ENCODE measurements around the gene CACNA1C. TPM values are rescaled to one million over a fixed set of nuclear protein-coding genes. Genes with fewer than 3 reads are reported as not detected.

CACNA1C gene
- total RNA-seq, 1 donor from 2014 or later: 0.42 TPM

DNA sequence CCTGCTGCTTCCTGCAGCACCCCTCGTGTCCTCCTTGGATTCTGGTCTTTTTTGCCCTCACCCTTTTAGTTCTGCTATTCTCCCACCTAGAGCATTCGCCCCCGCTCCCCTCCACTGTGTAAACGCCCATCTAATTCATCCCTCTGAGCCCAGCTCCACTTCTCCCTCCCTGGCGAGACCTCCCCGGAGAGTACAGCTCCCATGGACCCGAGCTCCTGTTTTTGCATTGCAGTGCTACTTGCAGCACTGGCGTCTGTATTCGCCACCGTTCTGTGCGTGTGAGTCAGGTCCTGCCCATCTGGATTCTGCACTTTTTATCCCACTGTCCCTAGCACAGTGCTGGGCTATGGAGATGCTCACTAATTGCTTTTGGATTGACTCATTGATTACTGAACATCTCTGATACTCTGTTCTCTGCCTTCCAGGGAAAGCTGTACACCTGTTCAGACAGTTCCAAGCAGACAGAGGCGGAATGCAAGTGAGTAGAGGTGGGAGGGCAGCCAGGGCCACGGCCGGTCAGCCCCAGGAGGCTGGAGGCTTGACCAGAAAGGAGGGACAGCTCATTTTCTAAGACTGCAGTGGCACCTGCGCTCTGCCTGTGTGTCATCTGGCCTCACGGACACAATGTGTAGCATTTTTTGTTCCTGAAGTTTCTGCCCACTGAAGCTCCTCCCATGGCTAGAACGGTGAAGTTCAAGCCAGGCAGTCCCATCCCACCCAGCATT is 553.6 kb downstream of the CACNA1C start:
- intact Hi-C loops (cut with micrococcal nuclease): no loop called here

DNA sequence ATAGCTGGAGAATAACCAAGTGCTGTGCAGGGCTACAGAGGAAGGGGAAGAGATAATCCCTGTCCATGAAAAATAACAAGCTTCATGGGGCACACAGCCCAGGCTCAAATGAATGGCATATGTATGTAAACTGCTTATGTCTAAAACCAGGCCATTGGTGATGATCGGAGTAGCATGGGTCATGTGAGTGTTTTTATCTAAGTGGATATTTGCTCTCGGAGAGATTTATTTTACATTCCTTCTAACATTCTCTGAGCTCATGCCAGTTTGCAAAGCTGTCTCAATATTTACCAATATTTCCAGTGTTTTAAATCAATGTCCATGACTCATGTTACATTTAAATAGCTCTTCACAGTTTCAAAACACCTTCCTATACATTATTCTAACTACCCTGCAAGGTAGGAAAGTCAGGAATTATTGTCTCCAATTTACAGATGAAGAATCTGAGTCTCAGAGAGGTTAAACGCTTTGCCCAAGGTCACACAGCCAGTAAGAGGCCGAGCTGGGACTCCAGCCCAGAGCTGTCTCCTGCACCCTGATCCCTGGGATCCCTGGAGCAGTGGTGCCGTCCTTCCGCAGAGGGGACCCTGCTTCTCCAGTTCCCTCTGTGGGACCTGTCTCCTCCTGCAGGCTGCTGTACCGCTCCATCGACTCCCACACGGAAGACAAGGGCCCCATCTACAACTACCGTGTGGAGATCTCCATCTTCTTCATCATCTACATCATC is 555.3 kb downstream of the CACNA1C start:
- intact Hi-C loops (cut with micrococcal nuclease): no loop called here

DNA sequence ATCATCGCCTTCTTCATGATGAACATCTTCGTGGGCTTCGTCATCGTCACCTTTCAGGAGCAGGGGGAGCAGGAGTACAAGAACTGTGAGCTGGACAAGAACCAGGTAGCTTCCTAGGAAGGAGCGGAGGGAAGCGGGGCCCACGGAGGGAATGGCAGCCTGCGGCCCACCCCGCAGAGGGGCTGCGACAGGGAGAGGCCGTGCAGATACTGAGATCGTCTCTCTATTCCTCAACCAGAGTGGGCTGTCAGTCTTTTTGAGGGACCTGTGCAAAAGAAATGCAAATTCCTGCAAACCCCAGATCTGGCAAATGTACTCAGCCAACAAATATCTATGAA is 555.8 kb downstream of the CACNA1C start:
- intact Hi-C loops (cut with micrococcal nuclease): no loop called here

DNA sequence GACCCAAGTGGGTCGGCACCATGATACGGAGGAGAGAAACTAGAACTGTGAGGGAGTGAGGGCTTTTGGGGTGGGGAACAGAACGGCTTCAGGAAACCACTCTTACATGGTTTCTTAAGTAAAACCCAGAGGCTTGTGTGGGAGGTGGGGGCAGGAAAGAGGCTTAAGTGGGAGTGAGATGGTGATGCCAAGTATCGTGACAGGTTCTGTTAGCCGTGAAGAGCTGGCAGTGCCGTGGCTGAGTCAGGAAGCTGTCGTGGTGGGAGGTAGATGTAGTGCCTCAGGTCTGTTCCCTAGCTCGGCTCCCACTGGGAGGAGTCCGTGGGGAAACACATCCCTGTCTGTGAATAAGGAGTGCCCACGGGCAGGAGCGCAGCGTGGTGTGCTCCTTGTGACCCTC is 556.2 kb downstream of the CACNA1C start:
- intact Hi-C loops (cut with micrococcal nuclease): no loop called here

DNA sequence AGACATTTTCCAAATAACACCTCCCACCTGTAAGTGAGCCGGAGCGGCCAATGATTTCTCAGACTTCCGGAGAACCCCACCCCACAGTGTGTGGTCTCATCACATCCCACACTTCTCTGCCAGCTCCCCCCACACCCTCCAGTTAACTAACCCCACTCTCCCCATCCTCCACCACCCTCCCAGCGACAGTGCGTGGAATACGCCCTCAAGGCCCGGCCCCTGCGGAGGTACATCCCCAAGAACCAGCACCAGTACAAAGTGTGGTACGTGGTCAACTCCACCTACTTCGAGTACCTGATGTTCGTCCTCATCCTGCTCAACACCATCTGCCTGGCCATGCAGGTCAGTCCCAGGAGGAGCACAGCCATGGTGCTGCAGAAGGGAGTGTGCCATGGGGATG is 557.6 kb downstream of the CACNA1C start:
- intact Hi-C loops (cut with micrococcal nuclease): no loop called here

DNA sequence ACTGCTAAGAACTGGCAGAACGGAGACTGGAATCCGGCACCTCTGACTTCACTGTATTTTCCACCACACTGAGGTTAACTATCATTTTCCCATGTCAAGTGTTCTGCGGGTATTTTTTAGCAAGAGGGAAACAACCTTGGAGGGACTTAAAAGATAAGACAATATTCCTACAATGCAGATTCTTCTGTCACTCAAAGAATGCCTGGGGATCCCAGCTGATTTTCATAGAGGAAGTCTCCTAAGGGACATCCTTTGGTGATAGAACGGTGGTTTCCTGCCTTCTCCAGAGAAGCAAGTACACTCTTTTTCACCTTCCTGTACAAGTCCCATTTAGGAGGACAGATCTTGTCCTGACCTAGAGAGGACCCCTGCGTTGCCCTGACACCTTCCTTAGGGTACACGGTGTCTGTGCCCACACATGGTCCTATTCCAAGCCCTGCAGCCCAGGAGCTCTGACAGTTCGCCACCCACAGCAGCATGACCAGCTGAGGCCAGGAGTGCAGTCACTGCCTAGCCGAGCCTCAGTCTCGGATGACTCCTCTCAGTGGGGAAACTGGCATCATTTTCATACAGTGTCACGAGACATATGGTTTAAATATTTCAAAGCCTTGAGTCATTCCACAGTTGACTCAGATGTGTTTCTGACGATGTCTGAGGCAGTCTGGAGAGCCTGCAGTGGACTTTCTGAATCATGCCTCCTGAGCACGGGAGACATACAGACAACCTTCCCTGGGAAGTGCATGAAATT is 560.7 kb downstream of the CACNA1C start:
- intact Hi-C loops (cut with micrococcal nuclease): no loop called here

DNA sequence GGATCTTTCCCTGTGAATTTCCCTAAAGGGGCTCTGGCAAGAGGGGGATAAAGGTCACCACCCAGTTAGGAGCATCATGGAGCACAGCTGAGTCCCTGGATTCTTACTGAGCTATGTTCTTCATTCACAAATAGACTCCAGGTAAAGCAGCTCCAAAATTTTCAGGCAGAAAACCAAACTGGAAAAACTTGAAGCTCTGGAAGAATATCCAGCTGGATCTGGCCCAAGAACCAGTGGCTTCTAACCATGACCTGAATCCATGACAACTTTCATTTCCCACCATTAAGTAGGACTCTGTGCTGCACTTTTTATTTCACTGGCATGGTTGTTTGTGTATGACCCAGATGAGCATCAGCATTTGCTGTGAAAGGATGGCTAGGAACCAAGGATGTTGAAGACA is 561.6 kb downstream of the CACNA1C start:
- intact Hi-C loops (cut with micrococcal nuclease): no loop called here

DNA sequence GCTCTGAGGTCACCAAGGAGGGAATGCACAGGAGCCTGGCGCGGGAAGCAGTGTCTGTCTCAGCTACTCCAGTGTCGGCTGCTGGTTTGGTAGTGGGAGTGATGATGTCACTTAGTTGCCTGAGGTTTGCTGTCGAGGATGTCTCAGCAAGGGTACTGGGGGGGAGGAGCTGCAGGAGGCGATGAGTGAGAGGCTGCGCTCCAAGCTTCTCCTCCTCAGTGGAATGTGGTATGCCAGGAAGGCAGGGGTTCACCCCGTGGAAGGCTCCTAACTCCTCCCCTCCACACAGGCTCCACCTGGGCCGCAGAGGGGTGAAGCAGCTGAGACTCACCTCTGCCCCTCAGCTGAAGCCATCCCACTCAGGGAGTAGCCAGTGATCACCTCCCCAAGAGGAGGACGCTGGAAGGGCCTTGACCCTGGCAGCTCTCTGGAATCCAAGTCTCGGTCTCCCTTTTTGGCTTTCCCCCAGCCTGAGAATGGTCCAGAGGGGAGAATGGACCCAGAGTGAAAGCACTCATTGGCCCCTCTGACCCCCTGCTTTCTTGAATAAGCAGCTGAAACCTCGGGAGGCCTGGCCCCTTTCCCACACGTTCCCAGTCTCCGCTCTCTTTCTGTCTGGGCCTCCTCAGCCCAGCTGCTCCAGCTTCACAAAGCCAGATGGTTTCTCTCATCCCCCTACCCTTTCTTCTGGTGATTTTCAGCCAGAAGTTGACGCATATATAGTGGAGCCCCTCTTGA is 563.0 kb downstream of the CACNA1C start:
- intact Hi-C loops (cut with micrococcal nuclease): no loop called here

DNA sequence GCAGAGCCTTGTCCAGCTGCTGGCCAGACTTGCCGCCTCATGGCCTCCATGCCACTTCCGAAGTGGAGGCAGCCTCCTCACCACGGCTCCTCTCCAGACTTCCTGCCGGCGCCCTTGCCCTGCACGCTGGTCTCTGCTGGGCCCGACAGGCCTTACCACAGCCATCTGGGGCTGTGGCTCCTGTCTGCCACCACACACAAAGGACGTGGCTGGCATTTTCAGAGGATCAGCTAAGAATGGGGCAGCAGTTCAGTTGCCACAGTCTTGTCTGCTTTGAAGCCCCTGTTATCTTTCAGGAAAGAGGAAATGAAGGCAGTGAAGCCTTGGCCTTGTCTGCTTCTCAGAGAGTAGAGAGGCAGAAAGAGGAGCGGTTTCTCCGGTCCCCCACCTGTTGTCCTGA is 564.0 kb downstream of the CACNA1C start:
- intact Hi-C loops (cut with micrococcal nuclease): no loop called here

DNA sequence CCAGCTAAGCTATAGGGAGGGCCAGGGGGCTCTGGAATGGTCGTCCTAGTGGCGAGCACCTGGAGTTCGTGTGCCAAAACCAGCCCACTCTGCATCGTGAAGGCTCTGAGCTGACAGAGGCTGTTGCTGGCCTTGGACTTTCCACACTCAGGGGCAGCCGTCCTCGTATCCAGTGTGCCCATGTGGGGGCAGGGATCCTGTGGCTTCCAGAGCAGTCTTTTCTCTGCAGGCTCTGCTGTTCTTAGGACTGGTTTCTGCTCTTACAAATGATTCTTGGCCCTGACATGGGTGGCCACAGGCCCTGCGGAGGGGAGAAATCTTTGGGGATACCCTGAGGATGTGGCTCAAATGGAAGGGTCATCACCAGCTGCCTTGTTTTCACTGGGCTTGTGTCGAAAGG is 564.6 kb downstream of the CACNA1C start:
- intact Hi-C loops (cut with micrococcal nuclease): no loop called here

DNA sequence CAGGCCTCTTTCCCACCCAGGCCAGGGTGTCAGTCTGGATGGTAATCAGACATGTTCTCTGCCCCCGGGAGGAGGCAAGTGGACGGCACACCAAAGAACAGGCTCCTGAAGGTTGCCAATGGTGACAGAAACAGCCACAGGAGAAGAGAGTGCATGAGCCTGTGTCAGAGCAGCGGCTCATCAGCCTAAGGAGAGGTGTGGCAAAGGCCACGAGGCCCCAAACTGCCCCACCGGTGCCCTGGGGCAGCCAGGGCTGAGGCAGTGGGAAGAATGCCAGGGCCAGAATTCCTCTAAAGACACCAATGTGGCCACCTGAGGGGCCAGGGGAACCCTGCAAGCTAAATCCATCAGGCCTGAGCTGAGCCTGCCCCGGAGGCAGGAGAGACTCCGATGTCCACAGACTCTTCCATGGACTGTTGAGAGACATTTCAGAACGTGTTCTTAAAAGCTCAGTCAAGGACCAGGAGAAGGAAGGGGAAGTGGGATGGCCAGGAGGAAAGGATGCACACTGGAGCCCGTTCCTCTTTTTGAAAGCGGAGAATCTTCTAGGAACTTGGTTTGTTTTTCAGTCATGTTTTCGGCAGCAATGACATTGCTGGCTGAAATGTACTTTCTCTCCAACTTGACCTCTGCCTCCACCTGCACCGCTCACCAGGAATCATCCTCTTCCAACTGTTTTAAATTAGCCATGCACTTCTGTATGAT is 565.7 kb downstream of the CACNA1C start:
- intact Hi-C loops (cut with micrococcal nuclease): no loop called here

DNA sequence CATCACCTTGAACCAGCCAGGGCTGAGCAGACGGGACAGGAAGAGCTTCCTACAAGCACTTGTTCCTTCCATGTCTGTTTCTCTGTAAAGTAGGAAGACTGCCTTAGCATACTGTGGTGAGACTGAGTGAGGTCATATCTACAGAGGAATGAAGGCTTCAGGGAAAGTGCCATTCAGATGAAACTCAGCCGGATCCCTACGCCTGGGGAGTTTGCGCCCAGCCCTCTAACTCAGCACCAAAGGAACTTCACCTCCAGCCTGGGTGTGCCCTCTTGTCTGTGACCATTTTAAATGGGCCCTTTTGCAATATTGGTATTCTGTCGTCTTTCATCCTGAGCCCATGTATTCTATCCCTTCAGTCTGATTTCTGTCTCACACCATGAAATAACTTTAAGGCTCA is 566.3 kb downstream of the CACNA1C start:
- intact Hi-C loops (cut with micrococcal nuclease): no loop called here

DNA sequence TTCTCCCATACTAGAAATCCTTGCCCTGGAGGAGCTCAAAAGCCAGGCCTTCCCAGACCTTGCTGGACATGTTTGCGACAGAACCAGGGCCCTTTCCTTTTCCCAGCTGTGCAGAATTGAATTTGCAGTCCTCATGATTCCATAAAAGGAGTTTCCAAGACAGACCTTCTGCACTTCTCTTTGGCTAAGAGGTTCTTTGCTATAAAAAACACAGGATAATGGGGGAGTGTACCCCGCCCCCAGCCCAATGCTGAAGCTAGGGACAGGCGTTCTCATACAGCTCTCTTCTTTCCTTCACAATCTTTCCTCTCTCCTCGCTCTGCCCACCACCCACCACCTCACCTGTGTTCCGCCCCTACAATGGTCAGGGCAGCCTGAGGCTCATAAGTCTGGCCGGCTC is 569.7 kb downstream of the CACNA1C start:
- intact Hi-C loops (cut with micrococcal nuclease): no loop called here

DNA sequence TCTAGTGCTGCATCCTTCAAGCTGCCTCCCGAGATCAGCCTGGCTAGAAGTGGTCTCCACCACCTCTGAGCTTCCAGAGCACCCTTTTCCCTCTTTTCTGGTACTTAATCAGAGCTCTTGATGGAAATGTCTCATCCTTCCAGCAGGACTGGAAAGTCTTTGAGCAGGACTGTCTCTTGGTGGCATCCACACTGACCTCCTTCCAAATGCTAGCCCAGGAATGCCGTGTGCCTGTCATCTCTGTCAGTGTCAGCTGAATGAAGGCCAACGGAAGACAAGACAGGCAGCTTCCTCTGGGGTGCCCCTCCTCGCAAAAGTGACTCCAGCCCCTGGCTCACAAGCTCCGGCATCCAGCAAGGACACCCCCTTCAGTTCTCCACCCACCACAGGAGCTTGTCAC is 570.7 kb downstream of the CACNA1C start:
- intact Hi-C loops (cut with micrococcal nuclease): no loop called here

DNA sequence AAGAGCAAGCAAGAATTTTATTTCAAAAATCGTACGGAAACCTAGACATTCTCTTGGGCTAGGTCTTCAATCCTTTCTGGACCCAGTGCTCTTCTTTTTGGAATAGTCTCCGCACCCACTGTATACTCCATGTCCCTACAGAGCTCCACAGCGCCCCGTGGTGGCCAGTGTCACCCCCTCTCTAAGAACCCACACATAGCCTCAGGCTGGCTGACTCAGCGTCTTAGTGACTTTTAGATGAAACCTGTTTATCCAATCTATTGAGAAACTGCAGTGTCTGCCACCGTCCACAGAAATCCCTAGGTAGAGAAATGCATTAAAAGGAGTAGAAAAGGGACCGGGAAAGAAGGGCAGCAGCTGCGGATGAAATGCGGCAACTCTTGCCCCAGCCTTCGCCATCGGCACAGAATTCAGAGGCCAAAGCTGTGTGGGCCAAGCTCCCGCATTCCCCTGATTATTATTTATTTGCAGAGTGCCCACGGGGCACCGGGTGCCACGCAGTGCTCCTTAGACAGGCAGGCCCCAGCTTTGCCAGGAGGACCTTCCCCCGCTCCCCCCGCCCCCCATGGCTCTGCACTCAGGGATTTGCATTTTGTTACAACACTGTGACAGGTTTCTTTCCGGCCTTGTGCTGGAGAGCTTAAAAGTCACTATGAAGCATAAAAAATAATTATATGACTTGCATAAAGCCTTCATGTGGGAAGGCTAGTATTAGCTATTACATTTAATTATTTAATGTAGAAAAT is 571.9 kb downstream of the CACNA1C start:
- intact Hi-C loops (cut with micrococcal nuclease): no loop called here

DNA sequence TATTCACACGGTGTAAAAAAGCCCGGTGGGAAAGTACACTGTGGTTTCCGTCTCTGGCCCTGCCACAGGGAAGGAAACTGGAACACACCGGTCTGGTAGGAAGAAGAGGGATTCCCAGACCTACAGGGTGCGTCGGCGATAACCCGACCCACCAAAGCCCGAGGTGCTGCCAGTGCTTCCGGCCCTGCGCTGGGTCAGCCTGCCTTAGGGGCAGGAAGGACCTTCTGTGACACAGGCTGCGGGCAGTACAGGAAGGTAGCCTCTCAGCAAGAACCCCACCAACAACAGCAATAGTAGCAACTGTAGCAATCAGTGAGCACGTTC is 572.5 kb downstream of the CACNA1C start:
- intact Hi-C loops (cut with micrococcal nuclease): no loop called here

DNA sequence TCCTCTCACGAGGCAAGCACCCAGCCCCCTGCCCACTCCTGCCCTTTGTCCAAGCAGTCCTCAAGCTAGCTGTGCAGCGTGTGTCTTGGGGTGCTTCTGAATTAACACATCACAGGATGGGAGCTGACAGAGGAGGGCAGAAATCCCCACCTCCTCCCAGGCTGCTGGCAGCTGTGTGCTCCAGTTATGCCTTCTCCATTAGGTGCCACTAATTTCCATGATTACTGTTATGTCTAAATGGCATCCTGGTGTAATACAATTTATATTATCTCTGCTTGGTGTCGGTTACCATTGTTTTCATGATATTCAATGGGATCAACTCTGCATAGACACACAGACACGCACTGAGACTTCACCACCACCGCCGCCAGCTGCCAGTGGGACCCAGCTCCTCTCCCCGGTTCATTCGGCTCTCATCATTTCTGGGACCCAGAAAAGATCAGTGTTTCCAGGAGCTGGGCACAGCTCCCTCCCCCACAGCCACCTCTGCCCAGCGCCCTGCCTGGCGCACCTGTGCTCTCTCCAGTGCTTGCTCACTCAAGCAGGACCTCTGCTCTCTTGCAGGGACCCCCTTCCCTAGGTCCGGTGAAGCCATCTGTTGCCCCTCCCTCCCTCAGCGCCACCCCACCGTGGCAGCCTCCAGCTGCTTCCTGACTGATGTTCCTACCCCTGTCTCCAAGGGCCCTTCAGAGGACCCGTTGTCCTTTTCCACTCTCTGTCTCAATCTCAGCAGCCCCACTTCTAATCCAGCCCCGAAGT is 574.5 kb downstream of the CACNA1C start:
- intact Hi-C loops (cut with micrococcal nuclease): no loop called here

DNA sequence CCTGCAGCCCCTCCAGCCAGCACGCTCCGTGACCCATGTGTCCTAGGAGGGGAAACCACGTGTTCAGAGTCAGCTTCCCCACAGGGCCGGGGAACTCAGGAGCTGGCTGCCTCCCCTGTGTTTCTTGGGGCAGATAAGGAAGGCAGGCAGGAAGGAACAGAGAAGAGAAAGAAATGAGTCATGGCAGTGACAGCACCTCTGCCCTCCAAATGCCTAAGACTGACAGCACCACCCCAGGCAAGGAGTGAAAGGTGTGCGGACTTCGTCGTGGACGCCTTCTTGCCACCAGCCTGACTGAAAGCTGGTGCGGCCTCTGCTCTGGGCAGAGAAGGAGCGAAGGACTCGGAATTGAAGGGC is 575.0 kb downstream of the CACNA1C start:
- intact Hi-C loops (cut with micrococcal nuclease): no loop called here

DNA sequence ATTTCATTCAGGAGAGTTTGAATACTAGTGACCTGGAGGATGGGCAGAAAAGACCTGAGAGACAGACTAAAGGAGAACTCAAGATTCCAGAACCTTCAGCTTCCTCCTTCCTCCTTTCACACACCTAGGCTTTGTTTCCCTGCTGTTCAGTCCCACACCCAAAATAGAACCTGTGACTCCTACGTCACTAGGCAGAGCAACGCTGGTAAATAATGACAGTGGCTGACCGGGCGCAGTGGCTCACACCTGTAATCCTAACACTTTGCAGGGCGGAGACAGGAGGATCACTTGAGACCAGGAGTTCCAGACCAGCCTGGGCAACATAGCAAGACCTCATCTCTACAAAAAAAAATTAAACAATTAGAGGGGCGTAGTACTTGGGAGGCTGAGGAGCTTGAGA is 575.6 kb downstream of the CACNA1C start:
- intact Hi-C loops (cut with micrococcal nuclease): no loop called here

DNA sequence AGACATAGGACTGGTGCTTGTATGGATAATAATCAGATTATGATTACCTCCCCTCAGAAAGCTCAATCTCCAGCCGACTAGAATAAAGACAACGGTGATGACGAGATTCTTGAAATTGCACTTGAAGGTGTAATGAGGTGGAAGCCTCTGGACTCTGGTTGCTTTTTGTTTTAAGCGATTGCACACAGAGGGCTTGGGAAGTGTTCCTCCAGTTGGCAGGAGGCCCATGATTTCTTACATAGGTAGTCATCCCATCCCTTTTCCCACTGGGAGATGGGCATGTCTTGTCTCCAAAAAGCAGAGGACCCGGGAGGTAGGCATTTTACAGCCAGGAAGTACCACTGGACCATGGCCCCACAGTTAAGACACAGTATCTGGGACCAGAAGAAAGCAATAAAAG is 576.3 kb downstream of the CACNA1C start:
- intact Hi-C loops (cut with micrococcal nuclease): no loop called here
